ENCODE results near the gene PAK2. TPM values are rescaled to one million over a fixed set of nuclear protein-coding genes. Genes with fewer than 3 reads are reported as not detected.

PAK2 gene
- total and polyA plus RNA-seq, 2 of the 4 experiments (the other 2 are of a cell fraction) = 31.8 to 36.0 TPM

- in situ Hi-C loops (cut with MboI; ENCODE audit: low sequenced_read_pairs) (no loop called here), dilution Hi-C loops (cut with HindIII; ENCODE audit: low sequenced_read_pairs, unreplicated experiment) (no loop called here), intact Hi-C loops (cut with micrococcal nuclease) (no loop called here)
- no TSS peak for BruUV-seq (replicated peaks)
- Histone ChIP-seq H3K27me3 (ENCODE audit: control insufficient read depth, insufficient read depth, low read length) (no peaks in the 10 kb centered on the region), H2AFZ (replicated peaks; ENCODE audit: low read length, poor library complexity) (no peak overlapping the region), H3K56ac (ENCODE audit: extremely low read depth, insufficient read depth, low read length) (no peak overlapping the region), H3K4me2 (ENCODE audit: low read depth, low read length) (no peak overlapping the region), H4K91ac (ENCODE audit: insufficient read depth, low read depth, low read length) (no peak overlapping the region), H3K4me3 (ENCODE audit: insufficient read depth, low read depth, low read length) (no peak overlapping the region), H4K20me1 (ENCODE audit: insufficient read depth, low read length) (peaks cover 6% of the 10 kb centered on the region; the same call in 1 of the 2 replicates), H3K27ac (ENCODE audit: insufficient read depth, low read length) (no peak overlapping the region), H3K18ac (ENCODE audit: low read depth, low read length) (no peak overlapping the region), H3K14ac (replicated peaks; ENCODE audit: low read depth, low read length) (no peak overlapping the region), H2BK20ac (ENCODE audit: low read depth, low read length) (no peak overlapping the region), H4K8ac (ENCODE audit: low read depth in 2 of 2, low read length in 2 of 2) (no peak overlapping the region), H3K9me1 (ENCODE audit: insufficient read depth, low read length) (peaks cover 3% of the 10 kb centered on the region; the same call in 1 of the 2 replicates), H3K9me3 (ENCODE audit: control insufficient read depth, insufficient read depth, low read length) (no peaks in the 10 kb centered on the region), H2BK120ac (ENCODE audit: low read depth, low read length) (no peak overlapping the region), H3K9ac (ENCODE audit: low read depth, low read length) (no peak overlapping the region), H4K5ac (ENCODE audit: low read depth, low read length) (no peak overlapping the region), H2AK9ac (replicated peaks; ENCODE audit: low read depth, low read length, poor library complexity) (no peak overlapping the region), H3K23ac (ENCODE audit: low read depth, low read length) (no peak overlapping the region), H2BK15ac (ENCODE audit: low read depth, low read length) (no peak overlapping the region), H3K4me1 (ENCODE audit: control insufficient read depth, insufficient read depth, low read length) (peaks cover 1% of the 10 kb centered on the region; the same call in 1 of the 2 replicates), H2AK5ac (ENCODE audit: low read depth, low read length) (no peak overlapping the region), H3K79me1 (ENCODE audit: low read depth in 1 of 2, low read length in 2 of 2) (peaks cover 0 to 6% of the 10 kb centered on the region in 2 experiments; a peak in 2 of 4 replicates), H2BK5ac (ENCODE audit: low read depth, low read length, poor library complexity, severe bottlenecking) (peak overlapping the region; percentile 57), H3K4ac (ENCODE audit: low read depth, low read length) (no peak overlapping the region), H3K36me3 (ENCODE audit: control insufficient read depth, insufficient read depth, low read length) (no peaks in the 10 kb centered on the region)
- peak; percentile 25 for ATAC-seq (ENCODE audit: low read depth)
- TF ChIP-seq RAD21 (IDR thresholded peaks at IDR 0.05; ENCODE audit: low read length) = no peak
- TF ChIP-seq USF2 (IDR thresholded peaks at IDR 0.05; ENCODE audit: low read depth, low read length) = no peak
- TF ChIP-seq BHLHE40 (IDR thresholded peaks at IDR 0.05; ENCODE audit: low read depth, low read length) = no peak
- TF ChIP-seq CTCF (conservative IDR thresholded peaks at IDR 0.05; ENCODE audit: low read depth, low read length) = no peak
- TF ChIP-seq MXI1 (IDR thresholded peaks at IDR 0.05; ENCODE audit: borderline replicate concordance, low read depth, low read length) = no peak
- TF ChIP-seq SMC3 (IDR thresholded peaks at IDR 0.05; ENCODE audit: low read depth, low read length) = no peak
- TF ChIP-seq NFE2L2 (IDR thresholded peaks at IDR 0.05; ENCODE audit: low read depth, low read length) = no peak
- TF ChIP-seq POLR2A (IDR thresholded peaks at IDR 0.05; ENCODE audit: low read depth, low read length) = no peak
- TF ChIP-seq RCOR1 (IDR thresholded peaks at IDR 0.05; ENCODE audit: insufficient replicate concordance, low read length) = no peak
- no peak for TF ChIP-seq FOS (IDR thresholded peaks at IDR 0.05; ENCODE audit: low read depth, low read length)
- ChIA-PET POLR2A (ENCODE audit: unreplicated experiment) (no interaction called here), CTCF (no interaction called here)
- WGBS, 2 experiments (ENCODE audit: extremely low coverage in 2 of 2, insufficient read length in 1 of 2) = no CpG with 5 or more reads among the region's 3 CpGs
- DNase-seq = peak; percentile 57
These were observed 3.9 kb upstream of the PAK2 start for GRCh38 chr3:196735751-196736150.
